ENCODE measurements around the gene EXOC6. TPM values are rescaled to one million over a fixed set of nuclear protein-coding genes. Genes with fewer than 3 reads are reported as not detected.

Gene EXOC6
- total RNA-seq, 4 donors from 2014 or later: 14.1 to 34.9 (median 16.2) TPM

DNA sequence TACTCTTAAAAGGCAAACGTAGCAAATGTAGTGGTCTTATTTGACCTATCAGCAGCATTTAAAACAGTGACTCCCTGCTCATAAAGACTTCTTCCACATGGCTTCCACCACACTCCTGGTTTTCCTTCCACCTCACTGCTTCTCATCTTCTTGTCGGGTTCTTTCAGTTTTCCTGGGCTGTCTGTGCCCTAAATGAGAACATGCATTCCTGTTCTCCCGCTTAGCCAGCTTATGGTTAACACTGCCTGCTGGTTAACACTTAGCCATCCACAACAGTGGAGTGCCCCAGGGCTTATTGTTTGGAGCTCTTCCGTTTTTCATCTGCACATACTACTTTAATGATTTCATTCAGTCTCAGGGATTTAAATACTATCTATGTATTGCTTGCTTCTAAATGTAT is 34.3 kb upstream of the EXOC6 start:
- TF ChIP-seq POLR2AphosphoS5 (IDR thresholded peaks at IDR 0.05): no peak
- TF ChIP-seq EP300 (IDR thresholded peaks at IDR 0.05): no peak
- TF ChIP-seq, protein P1, sequence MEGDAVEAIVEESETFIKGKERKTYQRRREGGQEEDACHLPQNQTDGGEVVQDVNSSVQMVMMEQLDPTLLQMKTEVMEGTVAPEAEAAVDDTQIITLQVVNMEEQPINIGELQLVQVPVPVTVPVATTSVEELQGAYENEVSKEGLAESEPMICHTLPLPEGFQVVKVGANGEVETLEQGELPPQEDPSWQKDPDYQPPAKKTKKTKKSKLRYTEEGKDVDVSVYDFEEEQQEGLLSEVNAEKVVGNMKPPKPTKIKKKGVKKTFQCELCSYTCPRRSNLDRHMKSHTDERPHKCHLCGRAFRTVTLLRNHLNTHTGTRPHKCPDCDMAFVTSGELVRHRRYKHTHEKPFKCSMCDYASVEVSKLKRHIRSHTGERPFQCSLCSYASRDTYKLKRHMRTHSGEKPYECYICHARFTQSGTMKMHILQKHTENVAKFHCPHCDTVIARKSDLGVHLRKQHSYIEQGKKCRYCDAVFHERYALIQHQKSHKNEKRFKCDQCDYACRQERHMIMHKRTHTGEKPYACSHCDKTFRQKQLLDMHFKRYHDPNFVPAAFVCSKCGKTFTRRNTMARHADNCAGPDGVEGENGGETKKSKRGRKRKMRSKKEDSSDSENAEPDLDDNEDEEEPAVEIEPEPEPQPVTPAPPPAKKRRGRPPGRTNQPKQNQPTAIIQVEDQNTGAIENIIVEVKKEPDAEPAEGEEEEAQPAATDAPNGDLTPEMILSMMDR (IDR thresholded peaks at IDR 0.05): no peak
- TF ChIP-seq POLR2A (IDR thresholded peaks at IDR 0.05; ENCODE audit: low read depth): no peak
- H3K27ac ChIP-seq (replicated peaks in 1 of 4): no peak overlapping the region
- DNase-seq (ENCODE audit: extremely low spot score): peak; percentile 34
- H3K27me3 ChIP-seq: no peaks in the 10 kb centered on the region
- H3K4me3 ChIP-seq: no peak overlapping the region
- intact Hi-C loops (cut with DNase I): loop anchor here (5.0 kb wide), 1 partner anchor 42 kb away; no protein-coding TSS in a partner anchor
- H3K9me3 ChIP-seq: no peaks in the 10 kb centered on the region
- no peaks in the 10 kb centered on the region for H3K36me3 ChIP-seq
- peaks cover 0 to 21% (median 7%) of the 10 kb centered on the region in 4 donors for H3K4me1 ChIP-seq
- WGBS: 77% methylated on average over 4 of the region's 4 CpGs

DNA sequence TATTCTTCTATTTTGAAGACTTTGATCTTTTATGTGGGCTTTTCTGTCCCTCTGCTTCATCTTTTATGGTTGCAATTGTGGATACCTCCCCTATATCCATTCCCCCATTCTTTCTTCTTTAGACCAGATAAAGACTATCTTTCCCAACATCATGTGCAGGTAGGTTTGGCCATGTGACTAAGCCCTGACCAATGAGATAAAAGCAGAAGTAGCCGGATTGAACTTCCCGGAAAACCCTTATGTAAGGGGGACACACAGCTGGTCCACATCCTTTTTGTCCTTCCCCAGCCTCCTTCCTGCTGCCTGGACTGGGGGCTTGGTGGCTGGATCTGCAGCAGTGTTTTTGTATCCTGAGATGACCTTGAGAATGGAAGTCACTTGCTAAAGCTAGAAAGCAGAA is 33.5 kb upstream of the EXOC6 start:
- Histone ChIP-seq H3K36me3 (no peaks in the 10 kb centered on the region), H3K4me3 (no peak overlapping the region), H3K27me3 (no peaks in the 10 kb centered on the region), H3K4me1 (peaks cover 0 to 21% (median 7%) of the 10 kb centered on the region in 4 donors), H3K9me3 (no peaks in the 10 kb centered on the region), H3K27ac (replicated peaks in 1 of 4) (no peak overlapping the region)
- intact Hi-C loops (cut with DNase I): loop anchor here (5.0 kb wide), 1 partner anchor 42 kb away; no protein-coding TSS in a partner anchor
- WGBS: 91% methylated on average over 2 of the region's 2 CpGs
- DNase-seq (ENCODE audit: extremely low spot score): peak; percentile 57
- TF ChIP-seq, protein P1 (IDR thresholded peaks at IDR 0.05): no peak
- TF ChIP-seq POLR2A (IDR thresholded peaks at IDR 0.05; ENCODE audit: low read depth) (no peak), EP300 (IDR thresholded peaks at IDR 0.05) (no peak), POLR2AphosphoS5 (IDR thresholded peaks at IDR 0.05) (no peak)

DNA sequence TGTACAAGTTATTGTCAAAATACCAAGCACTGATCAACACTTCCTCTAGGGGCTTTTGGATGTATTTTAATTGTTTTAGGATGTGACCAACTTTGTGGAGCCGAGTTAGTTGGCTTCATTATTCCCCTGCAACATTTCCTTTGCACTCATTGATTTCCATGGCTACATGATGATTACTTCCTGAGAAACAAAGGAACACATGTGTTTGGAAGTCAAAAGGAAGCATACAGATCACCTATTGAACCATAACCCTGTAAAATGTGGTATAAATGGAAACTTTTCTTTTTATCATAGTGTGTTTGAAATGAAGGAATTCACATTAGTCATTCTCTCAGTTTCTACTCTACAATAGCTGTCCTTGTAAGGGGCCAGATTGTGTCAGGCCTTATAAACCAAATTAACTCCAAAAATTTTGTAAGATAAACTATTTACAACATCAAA is 32.2 kb upstream of the EXOC6 start:
- intact Hi-C loops (cut with DNase I): no loop called here
- no peak for TF ChIP-seq POLR2A (IDR thresholded peaks at IDR 0.05; ENCODE audit: low read depth)
- TF ChIP-seq POLR2AphosphoS5 (IDR thresholded peaks at IDR 0.05): peak in 1 of 2 donors; percentile 50
- TF ChIP-seq, protein P1 (IDR thresholded peaks at IDR 0.05): no peak
- Histone ChIP-seq H3K36me3 (no peaks in the 10 kb centered on the region), H3K9me3 (no peaks in the 10 kb centered on the region), H3K27ac (replicated peaks in 1 of 4) (no peak overlapping the region), H3K4me1 (peaks cover 0 to 21% (median 7%) of the 10 kb centered on the region in 4 donors), H3K27me3 (no peaks in the 10 kb centered on the region), H3K4me3 (no peak overlapping the region)
- WGBS: 17% methylated on average over 1 of the region's 1 CpG
- peak; percentile 5 for DNase-seq (ENCODE audit: extremely low spot score)

DNA sequence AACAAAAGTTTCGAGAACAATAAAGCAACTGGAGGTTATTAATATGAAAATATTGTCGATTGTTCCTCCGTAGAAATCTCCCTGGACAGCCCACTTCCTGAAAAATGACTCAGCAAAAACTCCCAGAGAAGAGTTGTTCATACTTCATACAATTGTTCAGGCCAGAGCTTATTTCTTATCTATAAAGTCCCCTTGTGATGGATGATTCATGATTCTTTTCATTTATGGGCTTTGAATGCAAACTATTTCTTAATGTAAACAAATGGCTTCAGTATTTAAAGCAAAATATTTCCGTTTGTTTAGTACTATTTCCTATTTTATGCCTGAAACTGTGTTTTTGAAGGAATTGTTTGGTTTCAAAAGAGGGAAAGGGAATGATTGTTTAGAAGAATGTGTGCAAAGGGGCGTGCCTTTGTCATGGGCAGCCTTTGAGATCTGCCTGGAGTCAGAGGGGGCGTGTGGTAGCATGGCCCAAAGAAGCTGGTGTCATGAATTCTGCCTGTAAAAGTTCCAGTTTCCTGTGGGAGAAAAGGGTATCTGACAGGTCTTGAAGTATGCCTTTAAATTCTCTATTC is 26.2 kb upstream of the EXOC6 start:
- H3K4me1 ChIP-seq: peaks cover 15 to 20% (median 18%) of the 10 kb centered on the region in 4 donors

More for the DNA sequence above, 26.2 kb upstream of the EXOC6 start:
- intact Hi-C loops (cut with DNase I): no loop called here
- no peaks in the 10 kb centered on the region for H3K9me3 ChIP-seq
- no peaks in the 10 kb centered on the region for H3K36me3 ChIP-seq
- no peaks in the 10 kb centered on the region for H3K27me3 ChIP-seq
- TF ChIP-seq POLR2AphosphoS5 (IDR thresholded peaks at IDR 0.05): no peak
- TF ChIP-seq, protein P1 (IDR thresholded peaks at IDR 0.05): no peak
- TF ChIP-seq EP300 (IDR thresholded peaks at IDR 0.05): no peak
- no peak for TF ChIP-seq POLR2A (IDR thresholded peaks at IDR 0.05; ENCODE audit: low read depth)
- H3K4me3 ChIP-seq: no peak overlapping the region
- WGBS: 28% methylated on average over 6 of the region's 6 CpGs
- DNase-seq (ENCODE audit: extremely low spot score): no peak
- H3K27ac ChIP-seq (replicated peaks in 1 of 4): peak overlapping the region; percentile 49 to 64 (median 56)
